Measurements from ENCODE around the gene CEBPZ. TPM values are rescaled to one million over a fixed set of nuclear protein-coding genes. Genes with fewer than 3 reads are reported as not detected.
"Not testable (repeated sequence)": the region's sequence is repeated elsewhere in the genome, so short reads cannot be mapped to it uniquely, and the experiment has no call there.

CEBPZ gene
- total RNA-seq, 2 donors from 2014 or later = 17.3 to 38.2 TPM

- no peak for TF ChIP-seq CTCF (IDR thresholded peaks at IDR 0.05)
- H3K9me3 ChIP-seq = no peaks in the 10 kb centered on the region
- H3K27me3 ChIP-seq (replicated peaks; ENCODE audit: insufficient read depth) = no peaks in the 10 kb centered on the region
- no peaks in the 10 kb centered on the region for H3K36me3 ChIP-seq
- H3K27ac ChIP-seq = peak overlapping the region; percentile 92 to 96
- no peak for ATAC-seq (ENCODE audit: insufficient number of reproducible peaks, low FRiP score, low read depth)
- no peak for DNase-seq (ENCODE audit: low spot score)
- H3K4me3 ChIP-seq = peak overlapping the region; percentile 99
- H3K4me1 ChIP-seq (ENCODE audit: control insufficient read depth in 1 of 2, low read depth in 2 of 2) = peaks cover 20 to 51% of the 10 kb centered on the region in 2 donors
These were observed 815 bp downstream of the CEBPZ start for GRCh38 chr2:37230581-37230980.

GRCh38 chr2:37228788-37229187 is 2.6 kb downstream of the CEBPZ start:
- no peak overlapping the region for H3K27ac ChIP-seq
- no peaks in the 10 kb centered on the region for H3K9me3 ChIP-seq
- no peaks in the 10 kb centered on the region for H3K27me3 ChIP-seq (replicated peaks; ENCODE audit: insufficient read depth)
- DNase-seq (ENCODE audit: low spot score) (no peak), ATAC-seq (ENCODE audit: insufficient number of reproducible peaks, low FRiP score, low read depth) (no peak)
- H3K4me1 ChIP-seq (ENCODE audit: control insufficient read depth in 1 of 2, low read depth in 2 of 2) = peaks cover 20 to 51% of the 10 kb centered on the region in 2 donors
- H3K4me3 ChIP-seq = no peak overlapping the region
- H3K36me3 ChIP-seq = no peaks in the 10 kb centered on the region
- TF ChIP-seq CTCF (IDR thresholded peaks at IDR 0.05) = no peak

GRCh38 chr2:37226863-37227262 is 4.5 kb downstream of the CEBPZ start:
- ATAC-seq (ENCODE audit: insufficient number of reproducible peaks, low FRiP score, low read depth) (no peak), DNase-seq (ENCODE audit: low spot score) (no peak)
- H3K27ac ChIP-seq = no peak overlapping the region
- no peaks in the 10 kb centered on the region for H3K27me3 ChIP-seq (replicated peaks; ENCODE audit: insufficient read depth)
- peaks cover 11 to 36% of the 10 kb centered on the region in 2 donors for H3K4me1 ChIP-seq (ENCODE audit: control insufficient read depth in 1 of 2, low read depth in 2 of 2)
- peaks cover 15% of the 10 kb centered on the region for H3K36me3 ChIP-seq
- H3K9me3 ChIP-seq = no peaks in the 10 kb centered on the region
- no peak overlapping the region for H3K4me3 ChIP-seq
- no peak for TF ChIP-seq CTCF (IDR thresholded peaks at IDR 0.05)

- H3K36me3 ChIP-seq = peaks cover 27% of the 10 kb centered on the region
- H3K27me3 ChIP-seq (replicated peaks; ENCODE audit: insufficient read depth); H3K9me3 ChIP-seq; ATAC-seq (ENCODE audit: insufficient number of reproducible peaks, low FRiP score, low read depth); H3K27ac ChIP-seq; H3K4me3 ChIP-seq; DNase-seq (ENCODE audit: low spot score): not testable (repeated sequence)
- H3K4me1 ChIP-seq (ENCODE audit: control insufficient read depth in 1 of 2, low read depth in 2 of 2) = peaks cover 6 to 30% of the 10 kb centered on the region in 2 donors
These were observed 6.3 kb downstream of the CEBPZ start for GRCh38 chr2:37225129-37225528.

- ATAC-seq (ENCODE audit: insufficient number of reproducible peaks, low FRiP score, low read depth) = no peak
- TF ChIP-seq CTCF (IDR thresholded peaks at IDR 0.05) = no peak
- Histone ChIP-seq H3K9me3 (no peaks in the 10 kb centered on the region), H3K27me3 (replicated peaks; ENCODE audit: insufficient read depth) (no peaks in the 10 kb centered on the region), H3K36me3 (peaks cover 27% of the 10 kb centered on the region), H3K27ac (no peak overlapping the region), H3K4me3 (no peak overlapping the region), H3K4me1 (ENCODE audit: control insufficient read depth in 1 of 2, low read depth in 2 of 2) (peaks cover 0 to 20% of the 10 kb centered on the region in 2 donors)
- DNase-seq (ENCODE audit: low spot score) = no peak
These were observed 7.3 kb downstream of the CEBPZ start for GRCh38 chr2:37224063-37224462.

- ATAC-seq (ENCODE audit: insufficient number of reproducible peaks, low FRiP score, low read depth) = no peak
- H3K27ac ChIP-seq = no peak overlapping the region
These were observed 8.3 kb downstream of the CEBPZ start for GRCh38 chr2:37223131-37223530.

More at GRCh38 chr2:37223131-37223530, 8.3 kb downstream of the CEBPZ start:
- Histone ChIP-seq H3K36me3 (peaks cover 27% of the 10 kb centered on the region), H3K27me3 (replicated peaks; ENCODE audit: insufficient read depth) (no peaks in the 10 kb centered on the region), H3K9me3 (no peaks in the 10 kb centered on the region), H3K4me1 (ENCODE audit: control insufficient read depth in 1 of 2, low read depth in 2 of 2) (peaks cover 0 to 16% of the 10 kb centered on the region in 2 donors), H3K4me3 (no peak overlapping the region)
- no peak for TF ChIP-seq CTCF (IDR thresholded peaks at IDR 0.05)
- DNase-seq (ENCODE audit: low spot score) = no peak
